Measurements from ENCODE around the gene ZCCHC14. TPM values are rescaled to one million over a fixed set of nuclear protein-coding genes. Genes with fewer than 3 reads are reported as not detected.

ZCCHC14 gene
- total RNA-seq, 1 experiment from 2014 or later = 37.8 TPM

- no peak for TF ChIP-seq CEBPB (IDR thresholded peaks at IDR 0.05; ENCODE audit: low read depth)
- no peak for TF ChIP-seq EZH2 (IDR thresholded peaks at IDR 0.05)
- TF ChIP-seq ZNF274 (IDR thresholded peaks at IDR 0.05; ENCODE audit: low read depth, low read length) = no peak
- no peak for TF ChIP-seq ZFX (IDR thresholded peaks at IDR 0.05)
- no peak for TF ChIP-seq SIN3A (IDR thresholded peaks at IDR 0.05; ENCODE audit: low read depth)
These were observed 57.2 kb downstream of the ZCCHC14 start (continued) for GRCh38 chr16:87435372-87436224.

GRCh38 chr16:87434146-87434667 is 58.6 kb downstream of the ZCCHC14 start:
- Histone ChIP-seq H3K27ac (ENCODE audit: low read depth, low read length) (no peak overlapping the region), H3K79me2 (ENCODE audit: insufficient read depth, low read length) (peaks cover 31% of the 10 kb centered on the region), H3K4me3 (replicated peaks in 1 of 2; ENCODE audit: low read depth in 1 of 2, low read length in 2 of 2) (no peak overlapping the region), H3K27me3 (ENCODE audit: insufficient read depth, low read length) (no peaks in the 10 kb centered on the region), H3K4me1 (ENCODE audit: control insufficient read depth in 1 of 2, insufficient read depth in 2 of 2, low read length in 2 of 2) (no peaks in the 10 kb centered on the region), H3K9me3 (ENCODE audit: control insufficient read depth in 1 of 2, insufficient read depth in 1 of 2, low read depth in 1 of 2, low read length in 2 of 2) (no peaks in the 10 kb centered on the region), H3K36me3 (ENCODE audit: control insufficient read depth in 1 of 2, insufficient read depth in 2 of 2, low read length in 2 of 2) (peaks cover 3 to 4% of the 10 kb centered on the region in 2 experiments; a peak in 2 of 4 replicates), H2AFZ (ENCODE audit: low read depth, low read length, poor library complexity, severe bottlenecking) (no peak overlapping the region), H4K20me1 (ENCODE audit: insufficient read depth) (peaks cover 4% of the 10 kb centered on the region; the same call in 1 of the 2 replicates), H3K9me2 (ENCODE audit: insufficient read depth) (no peaks in the 10 kb centered on the region), H3K9ac (ENCODE audit: low read length) (no peak overlapping the region), H3K4me2 (ENCODE audit: low read length) (no peak overlapping the region)
- no peak for TF ChIP-seq ZFX (IDR thresholded peaks at IDR 0.05)
- TF ChIP-seq TCF7L2 (IDR thresholded peaks at IDR 0.05; ENCODE audit: borderline replicate concordance, extremely low read depth, insufficient read depth, insufficient read length) = no peak
- no peak for TF ChIP-seq YY1 (IDR thresholded peaks at IDR 0.05; ENCODE audit: extremely low read depth, insufficient replicate concordance, low read depth, low read length)
- TF ChIP-seq RAD21 (IDR thresholded peaks at IDR 0.05; ENCODE audit: low read depth) = no peak
- intact Hi-C loops (cut with micrococcal nuclease) = no loop called here
- ATAC-seq (no peak), DNase-seq (ENCODE audit: low read depth, low spot score) (no peak)
- RAD21 ChIA-PET (ENCODE audit: low non-redundant PET in 1 of 2, low total read pairs in 2 of 2, uncharacterized antibody in 2 of 2, unreplicated experiment in 2 of 2) = no interaction called here
- no TSS peak for BruUV-seq (replicated peaks)
- POLR2A ChIA-PET = no interaction called here
- CTCF ChIA-PET = no interaction called here

Data from HCT116 (cell line).